Endothelial cell of umbilical vein (primary cell): ENCODE data around the gene SMARCA4. TPM values are rescaled to one million over a fixed set of nuclear protein-coding genes. Genes with fewer than 3 reads are reported as not detected.

Experiments used
- BruUV-seq: library from RNA; stranded (reverse); fragments of 400-500 nt; replicated peaks from 2 replicates; lab custom pipeline; 2021; lab: Mats Ljungman, UMichigan
- CTCF ChIA-PET: fragments of 300-600, 350-600 bp; sonication (Branson Sonifier 250); formaldehyde crosslinking; loops from one replicate; lab custom pipeline; 2021; ENCODE audit warnings: antibody characterized with exemption, inconsistent platforms; lab: Charles Lee
- POLR2A ChIA-PET: fragments of 300-600, 350-600 bp; sonication (Branson Sonifier 250); formaldehyde crosslinking; loops from one replicate; lab custom pipeline; 2021; ENCODE audit warnings: antibody characterized with exemption, inconsistent platforms; lab: Charles Lee
- DNase-seq: peaks from one replicate; pipeline ENCODE4 v3.0.0-alpha.2; 2011; ENCODE audit warnings: low read depth, low spot score
- FAIRE-seq: peaks from 2 replicates; lab custom pipeline; 2011; peaks lifted over from hg19 to GRCh38; lab: Jason Lieb, UNC
- H2AFZ ChIP-seq: 2 replicates; pipeline ENCODE4 v1.6.0; 2012; ENCODE audit warnings: low read depth, low read length, control low read depth, inconsistent platforms
- H3K27ac ChIP-seq: 2 replicates; pipeline ENCODE4 v1.5.1; 2011; ENCODE audit warnings: low read depth, mild to moderate bottlenecking, control low read depth, low read length, moderate library complexity; ENCODE audit not compliant: insufficient read depth
- H3K27me3 ChIP-seq, 2 experiments: 2 replicates each; pipeline versions ENCODE4 v1.6.0 to v1.6.1; 2011; ENCODE audit warnings: low read length in 2 of 2, mixed read lengths in 1 of 2; ENCODE audit not compliant: control insufficient read depth in 2 of 2, insufficient read depth in 2 of 2
- H3K36me3 ChIP-seq, 2 experiments: 2 replicates in 1 of 2; 3 replicates in 1 of 2; pipeline ENCODE4 v1.5.1; 2011; ENCODE audit warnings: low read length in 2 of 2, mild to moderate bottlenecking in 1 of 2, moderate library complexity in 1 of 2; ENCODE audit not compliant: control insufficient read depth in 2 of 2, insufficient read depth in 2 of 2; ENCODE audit errors: extremely low read depth in 1 of 2
- H3K4me1 ChIP-seq: 3 replicates; pipeline ENCODE4 v1.5.1; 2011; ENCODE audit warnings: mild to moderate bottlenecking, low read length; ENCODE audit not compliant: control insufficient read depth, insufficient read depth; ENCODE audit errors: extremely low read depth
- H3K4me2 ChIP-seq: 2 replicates; pipeline ENCODE4 v1.6.1; 2011; ENCODE audit warnings: low read length, control low read depth, mixed read lengths; ENCODE audit not compliant: insufficient read depth
- H3K4me3 ChIP-seq, 3 experiments: fragments of 200-600 bp in 1 of 3; sonication (generic), shearing (Covaris generic) in 1 of 3; replicated peaks in 1 of 3; 2 replicates each; pipeline ENCODE4 v1.5.1; 2011 to 2016; ENCODE audit warnings: control low read depth in 3 of 3, low read length in 3 of 3, mild to moderate bottlenecking in 2 of 3, inconsistent platforms in 1 of 3, low read depth in 1 of 3, moderate library complexity in 1 of 3; ENCODE audit not compliant: insufficient read depth in 1 of 3
- H3K79me2 ChIP-seq: 2 replicates; pipeline ENCODE4 v1.6.0; 2012; ENCODE audit warnings: low read length, inconsistent platforms; ENCODE audit not compliant: control insufficient read depth, insufficient read depth
- H3K9ac ChIP-seq: replicated peaks from 2 replicates; pipeline ENCODE3; 2011; ENCODE audit warnings: low read length, control low read depth; ENCODE audit not compliant: insufficient read depth; ENCODE audit errors: extremely low read depth
- H3K9me1 ChIP-seq: replicated peaks from 3 replicates; pipeline ENCODE4 v1.6.0; 2011; ENCODE audit warnings: mild to moderate bottlenecking, low read length; ENCODE audit not compliant: control insufficient read depth, insufficient read depth; ENCODE audit errors: extremely low read depth
- H3K9me3 ChIP-seq: replicated peaks from 2 replicates; pipeline ENCODE4 v1.5.1; 2012; ENCODE audit warnings: low read length, inconsistent platforms; ENCODE audit not compliant: control insufficient read depth, insufficient read depth
- H4K20me1 ChIP-seq: replicated peaks from 2 replicates; pipeline ENCODE3; 2011; ENCODE audit warnings: mild to moderate bottlenecking, low read length; ENCODE audit not compliant: control insufficient read depth, insufficient read depth; ENCODE audit errors: extremely low read depth
- EZH2 ChIP-seq: IDR thresholded peaks from 2 replicates; pipeline ENCODE4 v1.6.1; 2012; ENCODE audit warnings: borderline replicate concordance, low read depth, mild to moderate bottlenecking, moderate library complexity, low read length, inconsistent platforms; ENCODE audit not compliant: severe bottlenecking
- FOS ChIP-seq: IDR thresholded peaks from 2 replicates; pipeline ENCODE4 v1.6.1; 2011; ENCODE audit warnings: mild to moderate bottlenecking, low read length, moderate library complexity, borderline replicate concordance; ENCODE audit not compliant: insufficient read depth
- GATA2 ChIP-seq: IDR thresholded peaks from 2 replicates; pipeline ENCODE4 v1.7.0; 2011; ENCODE audit warnings: low read depth, mild to moderate bottlenecking, moderate library complexity, mixed read lengths, low read length; ENCODE audit not compliant: insufficient read length, insufficient read depth
- JUN ChIP-seq: IDR thresholded peaks from 2 replicates; pipeline ENCODE4 v1.6.1; 2011; ENCODE audit warnings: borderline replicate concordance, low read depth; ENCODE audit not compliant: insufficient read length, insufficient read depth
- MYC ChIP-seq: IDR thresholded peaks from one replicate; pipeline ENCODE4 v1.6.1; 2011; ENCODE audit warnings: mild to moderate bottlenecking, low read depth, low read length
- POLR2A ChIP-seq: IDR thresholded peaks from 2 replicates; pipeline ENCODE4 v1.6.1; 2012; ENCODE audit warnings: low read depth, mild to moderate bottlenecking, control low read depth, low read length
- dilution Hi-C: fragments of 300-500 bp; cut with MboI; formaldehyde crosslinking; loops from one replicate; pipeline ENCODE4 v1.15.0; 2019; ENCODE audit warnings: low sequenced_read_pairs; ENCODE audit not compliant: extremely low pct_ligation_motif_present
- intact Hi-C: fragments of 100-400 bp; cut with micrococcal nuclease; formaldehyde crosslinking; loops from one replicate; pipeline ENCODE4 v1.10.0; 2022
- polyA plus RNA-seq, 4 experiments: library from polyadenylated mRNA; depleted of rRNA in 3 of 4; stranded (reverse) in 3 of 4; unstranded in 1 of 4; fragments of >200 nt; gene quantifications; 2 replicates each; pipeline versions ENCODE4 v1.2.1 to v1.2.3, GENCODE V29; 2011 to 2012; ENCODE audit warnings: missing spikeins in 1 of 4
- total RNA-seq: library from RNA; stranded (reverse); gene quantifications from 2 replicates; pipeline ENCODE4 v1.2.3, GENCODE V29; 2021
- TF ChIP-seq, protein P1 (sequence below), 2 donors: IDR thresholded peaks; 1 replicate in 1 of 2; 2 replicates in 1 of 2; pipeline ENCODE4 v1.5.1; 2011; ENCODE audit warnings: low read length in 2 of 2, mild to moderate bottlenecking in 2 of 2, moderate library complexity in 2 of 2, control low read depth in 1 of 2, inconsistent platforms in 1 of 2, low read depth in 1 of 2; ENCODE audit not compliant: insufficient read depth in 1 of 2; ENCODE audit errors: extremely low read depth in 1 of 2
- TF ChIP-seq, protein P2 (sequence below): IDR thresholded peaks from 2 replicates; pipeline ENCODE4 v1.6.1; 2011; ENCODE audit not compliant: insufficient read depth, insufficient read length

The SMARCA4 gene
- total and polyA plus RNA-seq, 2 donors (not counting 3 experiments of a cell fraction or from before 2014, with no cell fraction given) = 65.0 to 177 TPM

DNA sequence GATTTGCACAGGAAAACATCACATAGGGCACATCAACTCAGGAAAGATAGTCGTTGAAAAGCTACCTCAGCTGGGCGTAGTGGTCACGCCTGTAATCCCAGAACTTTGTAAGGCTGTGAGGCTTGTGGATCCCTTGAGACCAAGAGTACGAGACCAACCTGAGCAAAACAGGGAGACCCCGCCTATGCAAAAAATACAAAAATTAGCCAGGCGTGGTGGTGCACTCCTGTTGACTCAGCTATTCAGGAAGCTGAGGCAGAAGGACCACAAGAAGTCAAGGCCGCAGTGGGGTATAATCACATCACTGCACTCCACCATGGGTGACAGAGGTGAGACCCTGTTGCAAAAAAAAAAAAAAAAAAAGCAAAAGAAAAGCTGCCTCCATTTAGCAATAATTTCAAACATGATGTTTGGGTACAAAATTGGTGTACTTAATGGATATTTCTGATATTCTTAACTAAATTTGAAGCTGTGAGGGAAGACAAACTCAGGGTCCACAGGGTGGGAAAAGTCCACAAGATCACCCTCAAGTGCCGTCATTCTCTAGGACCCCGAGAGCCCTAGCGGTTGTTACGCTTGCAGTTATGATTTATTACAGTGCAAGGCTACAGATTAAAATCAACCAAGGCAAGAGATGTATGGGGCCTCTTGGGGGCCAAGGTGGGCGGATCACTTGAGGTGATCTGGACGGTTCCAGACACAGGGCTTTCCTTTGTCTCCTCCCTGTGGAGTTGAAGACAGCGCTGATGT, 86.0 kb downstream of the SMARCA4 start:
- Histone ChIP-seq H3K9me1 (no peaks in the 10 kb centered on the region), H2AFZ (no peak overlapping the region), H3K9ac (no peak overlapping the region), H3K4me3 (no peak overlapping the region), H3K27me3 (no peaks in the 10 kb centered on the region), H3K4me2 (no peak overlapping the region), H3K4me1 (no peaks in the 10 kb centered on the region), H3K79me2 (no peaks in the 10 kb centered on the region), H3K9me3 (no peaks in the 10 kb centered on the region), H4K20me1 (no peaks in the 10 kb centered on the region), H3K36me3 (peaks cover 2 to 17% of the 10 kb centered on the region in 2 experiments), H3K27ac (no peak overlapping the region)
- POLR2A ChIA-PET = no interaction called here
- intact Hi-C loops (no loop called here), dilution Hi-C loops (no loop called here)
- DNase-seq (no peak), FAIRE-seq (no peak)
- TF ChIP-seq, protein P1, sequence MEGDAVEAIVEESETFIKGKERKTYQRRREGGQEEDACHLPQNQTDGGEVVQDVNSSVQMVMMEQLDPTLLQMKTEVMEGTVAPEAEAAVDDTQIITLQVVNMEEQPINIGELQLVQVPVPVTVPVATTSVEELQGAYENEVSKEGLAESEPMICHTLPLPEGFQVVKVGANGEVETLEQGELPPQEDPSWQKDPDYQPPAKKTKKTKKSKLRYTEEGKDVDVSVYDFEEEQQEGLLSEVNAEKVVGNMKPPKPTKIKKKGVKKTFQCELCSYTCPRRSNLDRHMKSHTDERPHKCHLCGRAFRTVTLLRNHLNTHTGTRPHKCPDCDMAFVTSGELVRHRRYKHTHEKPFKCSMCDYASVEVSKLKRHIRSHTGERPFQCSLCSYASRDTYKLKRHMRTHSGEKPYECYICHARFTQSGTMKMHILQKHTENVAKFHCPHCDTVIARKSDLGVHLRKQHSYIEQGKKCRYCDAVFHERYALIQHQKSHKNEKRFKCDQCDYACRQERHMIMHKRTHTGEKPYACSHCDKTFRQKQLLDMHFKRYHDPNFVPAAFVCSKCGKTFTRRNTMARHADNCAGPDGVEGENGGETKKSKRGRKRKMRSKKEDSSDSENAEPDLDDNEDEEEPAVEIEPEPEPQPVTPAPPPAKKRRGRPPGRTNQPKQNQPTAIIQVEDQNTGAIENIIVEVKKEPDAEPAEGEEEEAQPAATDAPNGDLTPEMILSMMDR (IDR thresholded peaks at IDR 0.05; ENCODE audit: extremely low read depth in 1 of 2, insufficient read depth in 1 of 2, low read depth in 1 of 2, low read length in 2 of 2) = no peak
- TF ChIP-seq FOS (no peak), JUN (no peak), EZH2 (no peak), GATA2 (no peak), POLR2A (no peak), MYC (no peak)
- TF ChIP-seq, protein P2, sequence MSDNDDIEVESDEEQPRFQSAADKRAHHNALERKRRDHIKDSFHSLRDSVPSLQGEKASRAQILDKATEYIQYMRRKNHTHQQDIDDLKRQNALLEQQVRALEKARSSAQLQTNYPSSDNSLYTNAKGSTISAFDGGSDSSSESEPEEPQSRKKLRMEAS = no peak
- CTCF ChIA-PET = interaction anchor here (0.9 to 1.9 kb wide), 2 partner anchors 11 to 80 kb away, joined by 3 to 8 read pairs; no protein-coding TSS in a partner anchor
- BruUV-seq = no TSS peak
